GM12874 (cell line): Measurements from ENCODE around the gene DSC2.

Source experiments
- CTCF ChIP-seq: IDR thresholded peaks from 2 replicates; pipeline ENCODE4 v1.5.1; 2011; ENCODE audit warnings: low read depth, mild to moderate bottlenecking, control low read depth, low read length, moderate library complexity; ENCODE audit not compliant: insufficient read depth

DSC2 gene

GRCh38 chr18:31015715-31016434 is 86.3 kb downstream of the DSC2 start:
- no peak for TF ChIP-seq CTCF

GRCh38 chr18:31010601-31011000 is 91.6 kb downstream of the DSC2 start:
- TF ChIP-seq CTCF = no peak
